ENCODE results near the gene WDFY2. TPM values are rescaled to one million over a fixed set of nuclear protein-coding genes. Genes with fewer than 3 reads are reported as not detected.

Gene WDFY2
- polyA plus RNA-seq, 3 donors: 6.5 to 40.1 (median 9.1) TPM

GRCh38 chr13:51747438-51748434 lies 163.5 kb downstream of the WDFY2 start:
- Histone ChIP-seq H3K4me1 (ENCODE audit: control insufficient read depth in 1 of 2, insufficient read depth in 2 of 2, low read length in 2 of 2) (no peaks in the 10 kb centered on the region), H3K79me2 (ENCODE audit: insufficient read depth, low read length) (peaks cover 13% of the 10 kb centered on the region), H3K4me2 (replicated peaks; ENCODE audit: extremely low read depth, low read length, poor library complexity, severe bottlenecking) (no peak overlapping the region), H2AFZ (ENCODE audit: insufficient read depth, low read depth, low read length, poor library complexity, severe bottlenecking) (no peak overlapping the region), H3K4me3 (replicated peaks in 1 of 3; ENCODE audit: low read depth in 2 of 3, low read length in 3 of 3) (peak overlapping the region in 1 of 3 experiments; percentile 19), H3K9me3 (replicated peaks in 1 of 2; ENCODE audit: control insufficient read depth in 1 of 2, insufficient read depth in 1 of 2, low read length in 2 of 2) (peaks cover 15 to 24% of the 10 kb centered on the region in 2 donors), H4K20me1 (ENCODE audit: insufficient read depth, low read length) (peaks cover 19% of the 10 kb centered on the region), H3K27ac (ENCODE audit: low read depth in 1 of 2, low read length in 2 of 2) (no peak overlapping the region), H3K9ac (ENCODE audit: insufficient read depth, low read length, poor library complexity, severe bottlenecking) (no peak overlapping the region), H3K27me3 (ENCODE audit: control insufficient read depth in 2 of 2, insufficient read depth in 2 of 2, low read length in 2 of 2) (no peaks in the 10 kb centered on the region), H3K36me3 (replicated peaks in 1 of 2; ENCODE audit: control insufficient read depth in 1 of 2, insufficient read depth in 2 of 2, low read length in 2 of 2) (peaks cover 85 to 97% of the 10 kb centered on the region in 2 donors)
- peaks cover 6 to 21% (median 16%) of the 10 kb centered on the region in 7 donors for H3K9me3 Mint-ChIP-seq
- no peaks in the 10 kb centered on the region for H3K4me1 Mint-ChIP-seq
- no peak overlapping the region for H3K4me3 Mint-ChIP-seq
- DNase-seq: no peak
- 100% methylated on average over 5 of the region's 9 CpGs for WGBS (ENCODE audit: insufficient coverage)
- intact Hi-C loops (cut with micrococcal nuclease): no loop called here
- TF ChIP-seq, protein P1, sequence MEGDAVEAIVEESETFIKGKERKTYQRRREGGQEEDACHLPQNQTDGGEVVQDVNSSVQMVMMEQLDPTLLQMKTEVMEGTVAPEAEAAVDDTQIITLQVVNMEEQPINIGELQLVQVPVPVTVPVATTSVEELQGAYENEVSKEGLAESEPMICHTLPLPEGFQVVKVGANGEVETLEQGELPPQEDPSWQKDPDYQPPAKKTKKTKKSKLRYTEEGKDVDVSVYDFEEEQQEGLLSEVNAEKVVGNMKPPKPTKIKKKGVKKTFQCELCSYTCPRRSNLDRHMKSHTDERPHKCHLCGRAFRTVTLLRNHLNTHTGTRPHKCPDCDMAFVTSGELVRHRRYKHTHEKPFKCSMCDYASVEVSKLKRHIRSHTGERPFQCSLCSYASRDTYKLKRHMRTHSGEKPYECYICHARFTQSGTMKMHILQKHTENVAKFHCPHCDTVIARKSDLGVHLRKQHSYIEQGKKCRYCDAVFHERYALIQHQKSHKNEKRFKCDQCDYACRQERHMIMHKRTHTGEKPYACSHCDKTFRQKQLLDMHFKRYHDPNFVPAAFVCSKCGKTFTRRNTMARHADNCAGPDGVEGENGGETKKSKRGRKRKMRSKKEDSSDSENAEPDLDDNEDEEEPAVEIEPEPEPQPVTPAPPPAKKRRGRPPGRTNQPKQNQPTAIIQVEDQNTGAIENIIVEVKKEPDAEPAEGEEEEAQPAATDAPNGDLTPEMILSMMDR (IDR thresholded peaks at IDR 0.05): no peak
- peak overlapping the region in 2 of 7 donors; percentile 18 to 20 for H3K27ac Mint-ChIP-seq
- H3K36me3 Mint-ChIP-seq: peaks cover 82 to 92% of the 10 kb centered on the region in 2 donors
- H3K27me3 Mint-ChIP-seq (ENCODE audit: low read depth in 3 of 3): peaks cover 0 to 2% (median 0%) of the 10 kb centered on the region in 3 donors

- peak overlapping the region in 1 of 2 donors; percentile 13 for H3K27ac ChIP-seq (ENCODE audit: low read depth in 1 of 2, low read length in 2 of 2)
- H3K9ac ChIP-seq (ENCODE audit: insufficient read depth, low read length, poor library complexity, severe bottlenecking): no peak overlapping the region
- H2AFZ ChIP-seq (ENCODE audit: insufficient read depth, low read depth, low read length, poor library complexity, severe bottlenecking): no peak overlapping the region
- Mint-ChIP-seq H3K36me3 (peaks cover 91 to 98% of the 10 kb centered on the region in 2 donors), H3K4me3 (no peak overlapping the region), H3K27ac (peak overlapping the region in 1 of 7 donors; percentile 8), H3K4me1 (no peaks in the 10 kb centered on the region), H3K27me3 (ENCODE audit: low read depth in 3 of 3) (no peaks in the 10 kb centered on the region), H3K9me3 (peaks cover 0 to 2% (median 0%) of the 10 kb centered on the region in 7 donors)
- no peak for DNase-seq
- H3K4me3 ChIP-seq (replicated peaks in 1 of 3; ENCODE audit: low read depth in 2 of 3, low read length in 3 of 3): no peak overlapping the region
- H3K27me3 ChIP-seq (ENCODE audit: control insufficient read depth in 2 of 2, insufficient read depth in 2 of 2, low read length in 2 of 2): no peaks in the 10 kb centered on the region
- H4K20me1 ChIP-seq (ENCODE audit: insufficient read depth, low read length): peaks cover 8% of the 10 kb centered on the region
- H3K4me2 ChIP-seq (replicated peaks; ENCODE audit: extremely low read depth, low read length, poor library complexity, severe bottlenecking): no peak overlapping the region
- WGBS (ENCODE audit: insufficient coverage): 100% methylated on average over 1 of the region's 2 CpGs
- peaks cover 95 to 100% of the 10 kb centered on the region in 2 donors for H3K36me3 ChIP-seq (replicated peaks in 1 of 2; ENCODE audit: control insufficient read depth in 1 of 2, insufficient read depth in 2 of 2, low read length in 2 of 2)
- H3K9me3 ChIP-seq (replicated peaks in 1 of 2; ENCODE audit: control insufficient read depth in 1 of 2, insufficient read depth in 1 of 2, low read length in 2 of 2): no peaks in the 10 kb centered on the region
- peaks cover 2% of the 10 kb centered on the region for H3K79me2 ChIP-seq (ENCODE audit: insufficient read depth, low read length)
- no peaks in the 10 kb centered on the region for H3K4me1 ChIP-seq (ENCODE audit: control insufficient read depth in 1 of 2, insufficient read depth in 2 of 2, low read length in 2 of 2)
- TF ChIP-seq, protein P1 (IDR thresholded peaks at IDR 0.05): no peak
- intact Hi-C loops (cut with micrococcal nuclease): no loop called here
Observed at GRCh38 chr13:51756651-51757050, 172.4 kb downstream of the WDFY2 start.
